ENCODE data around the gene NPAS2.
A peak's percentile ranks its signal among the peaks of the same experiment; 100 is the strongest.

The NPAS2 gene

DNA sequence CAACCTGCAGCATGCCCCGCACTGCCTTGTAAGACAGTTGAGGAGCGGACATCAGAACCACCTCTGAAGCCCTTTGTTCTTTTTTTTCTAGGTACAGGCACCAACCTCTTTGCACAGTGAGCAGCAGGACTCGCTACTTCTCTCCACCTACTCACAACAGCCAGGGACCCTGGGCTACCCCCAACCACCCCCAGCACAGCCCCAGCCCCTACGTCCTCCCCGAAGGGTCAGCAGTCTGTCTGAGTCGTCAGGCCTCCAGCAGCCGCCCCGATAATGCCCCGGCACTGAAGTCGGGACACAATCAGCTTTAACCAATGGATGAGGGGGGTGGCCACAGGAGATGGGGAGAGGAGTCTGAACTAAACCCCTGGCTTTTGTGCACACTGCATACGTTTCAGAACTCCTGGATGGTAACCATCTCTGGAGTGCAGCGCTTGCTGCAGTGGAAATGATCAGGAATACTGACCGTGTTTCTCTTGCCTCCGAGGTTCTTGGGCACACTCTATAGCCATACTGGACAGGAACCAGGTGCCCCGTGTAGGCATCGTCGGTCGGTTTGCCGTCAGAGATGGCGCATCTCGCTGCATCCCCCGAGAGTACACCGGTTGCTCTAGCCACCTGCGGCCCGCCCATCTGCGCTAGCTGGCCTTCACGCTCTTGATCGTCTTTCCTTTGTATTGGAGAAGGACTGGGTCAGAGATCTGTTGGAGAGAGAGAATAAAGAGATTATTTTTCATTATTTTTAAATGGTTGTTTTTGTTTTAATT lies 175.6 kb downstream of the NPAS2 start:
- DNase-seq = no peak

DNA sequence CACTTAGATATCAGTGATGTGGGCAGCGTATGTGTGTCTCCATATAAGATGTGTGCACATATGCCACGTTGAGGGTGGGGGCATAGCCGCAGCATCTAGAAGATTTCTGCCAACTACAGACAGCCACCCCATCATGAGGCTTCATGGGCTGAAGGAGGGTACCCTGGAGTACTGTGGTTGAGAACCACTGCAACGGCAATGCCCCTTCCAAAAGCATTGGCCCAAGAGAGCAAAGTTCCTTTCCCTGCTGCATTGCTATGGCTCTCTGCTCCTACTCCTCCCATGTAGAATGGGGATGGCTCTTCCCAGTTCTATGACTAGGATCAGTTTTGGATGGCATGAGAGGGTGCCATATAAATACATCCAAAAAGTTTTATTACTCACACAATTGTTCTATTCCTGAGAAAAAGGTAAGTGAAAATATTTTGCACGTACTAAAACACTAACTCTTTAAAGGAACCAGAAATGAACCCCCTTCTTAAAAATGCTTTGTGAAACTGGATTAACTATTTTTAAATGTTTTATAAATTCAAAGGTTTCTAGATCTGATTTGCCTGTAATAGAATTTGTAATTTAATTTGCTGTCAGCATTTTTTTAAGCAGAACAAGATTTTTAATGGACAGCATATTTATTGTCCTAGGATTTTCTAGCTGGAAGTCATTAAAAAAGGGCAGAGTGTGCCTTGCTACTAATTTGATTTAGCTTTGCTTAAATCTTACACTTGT lies 177.7 kb downstream of the NPAS2 start:
- no peak for DNase-seq

DNA sequence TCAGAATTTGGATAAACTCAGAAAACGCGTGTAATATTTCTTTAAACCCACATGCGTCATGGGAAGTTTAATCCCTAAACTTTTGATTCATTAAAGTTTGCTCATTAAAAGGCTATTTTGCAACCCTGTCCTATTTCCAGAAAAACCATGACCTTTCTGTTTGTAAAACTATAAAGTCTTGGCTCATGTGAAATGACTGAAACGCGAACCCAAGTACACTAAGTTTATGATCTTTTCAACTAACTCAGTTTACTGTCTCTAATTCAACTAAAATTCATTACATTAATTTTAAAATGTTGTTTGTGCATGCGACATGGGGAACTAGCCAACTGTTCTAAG lies 178.3 kb downstream of the NPAS2 start:
- DNase-seq = no peak

DNA sequence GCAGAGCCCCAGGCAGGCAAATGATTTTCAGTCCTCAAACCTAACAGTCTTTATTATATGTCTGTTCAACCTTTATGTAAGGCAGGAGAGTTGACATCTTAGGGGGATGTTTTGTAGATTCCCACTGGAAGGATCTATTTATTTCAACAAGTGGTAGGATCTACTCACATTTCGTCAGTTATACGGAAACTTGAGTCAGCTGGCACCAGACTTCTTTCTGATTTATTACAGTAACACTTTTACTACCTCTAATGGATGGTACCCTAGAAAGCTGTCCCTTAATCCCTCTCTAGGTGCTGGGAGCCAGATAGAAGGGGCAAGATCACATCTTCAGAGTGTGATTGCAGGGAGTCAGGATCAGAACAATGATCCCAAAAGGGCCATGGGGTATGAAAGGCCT lies 180.1 kb downstream of the NPAS2 start:
- DNase-seq = no peak

DNA sequence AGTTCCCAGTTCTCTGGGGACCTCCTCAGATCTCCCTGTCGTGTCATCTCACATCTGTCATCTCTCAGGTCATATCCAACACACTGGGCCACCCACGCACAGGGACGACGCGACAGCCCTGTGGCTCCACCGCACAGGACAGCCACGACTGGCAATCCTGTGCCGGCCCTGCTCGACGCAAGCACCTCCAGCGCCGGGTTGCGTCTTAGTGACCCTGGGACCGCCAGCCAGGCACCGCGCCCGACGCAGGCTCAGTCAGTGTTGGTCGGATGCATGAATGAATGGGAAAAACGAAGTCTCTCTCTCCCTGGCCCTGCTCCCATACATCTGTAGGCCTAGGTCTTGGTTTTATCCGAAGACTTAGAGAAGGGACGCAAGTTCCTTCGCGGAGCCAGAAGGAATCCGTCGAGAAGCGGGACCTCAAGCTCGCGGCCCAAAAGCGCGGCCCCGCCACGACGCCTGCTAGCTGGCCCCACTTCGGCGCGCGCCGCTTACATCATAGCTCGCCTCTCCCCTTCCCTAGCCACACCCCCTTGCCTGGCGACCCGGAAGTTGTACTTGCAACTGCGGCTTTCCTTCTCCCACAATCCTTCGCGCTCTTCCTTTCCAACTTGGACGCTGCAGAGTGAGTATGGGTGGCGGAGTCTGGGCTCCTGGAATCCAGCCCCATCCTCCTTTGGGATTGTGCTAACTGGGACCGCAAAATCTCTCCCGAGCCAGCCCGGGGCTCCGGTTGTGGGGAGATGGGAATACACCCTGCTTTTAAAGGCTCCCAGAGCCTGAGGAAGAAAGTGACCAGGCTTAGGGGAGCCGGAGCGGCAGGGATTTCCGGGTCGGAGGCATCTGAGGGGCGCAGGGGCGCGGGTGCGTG lies 182.0 kb downstream of the NPAS2 start, which contains the start of gene RPL31:
RPL31 (plus strand) TSS at position 599 of the 871 bp plus-strand sequence. CDS start 413 bp downstream, outside the sequence.
- peak; percentile 96 for DNase-seq

DNA sequence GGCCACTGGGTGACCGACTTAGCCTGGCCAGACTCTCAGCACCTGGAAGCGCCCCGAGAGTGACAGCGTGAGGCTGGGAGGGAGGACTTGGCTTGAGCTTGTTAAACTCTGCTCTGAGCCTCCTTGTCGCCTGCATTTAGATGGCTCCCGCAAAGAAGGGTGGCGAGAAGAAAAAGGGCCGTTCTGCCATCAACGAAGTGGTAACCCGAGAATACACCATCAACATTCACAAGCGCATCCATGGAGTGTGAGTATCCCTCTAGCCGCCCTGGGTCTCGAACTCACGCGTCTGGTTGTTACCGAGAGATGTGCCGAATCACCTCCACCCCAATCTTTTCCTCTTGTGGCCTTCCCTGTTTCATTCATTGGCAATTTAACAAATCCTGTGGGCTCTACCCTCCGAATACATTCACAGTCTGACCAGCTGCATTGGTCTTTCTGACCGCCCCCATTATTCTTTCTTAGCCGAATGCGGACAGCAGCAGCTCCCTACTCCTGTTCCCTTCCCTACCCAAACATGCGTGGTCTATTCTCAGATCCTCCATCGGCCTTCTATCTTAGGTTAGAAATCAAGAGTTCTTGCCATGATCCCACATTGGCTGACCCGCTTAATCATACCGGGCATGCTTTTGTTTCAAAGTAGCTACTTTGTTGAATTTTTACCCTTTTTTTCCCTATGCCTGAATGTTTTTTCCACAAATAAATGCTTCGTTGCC lies 182.8 kb downstream of the NPAS2 start:
- DNase-seq = peak in 1 of 2 experiments; percentile 13

DNA sequence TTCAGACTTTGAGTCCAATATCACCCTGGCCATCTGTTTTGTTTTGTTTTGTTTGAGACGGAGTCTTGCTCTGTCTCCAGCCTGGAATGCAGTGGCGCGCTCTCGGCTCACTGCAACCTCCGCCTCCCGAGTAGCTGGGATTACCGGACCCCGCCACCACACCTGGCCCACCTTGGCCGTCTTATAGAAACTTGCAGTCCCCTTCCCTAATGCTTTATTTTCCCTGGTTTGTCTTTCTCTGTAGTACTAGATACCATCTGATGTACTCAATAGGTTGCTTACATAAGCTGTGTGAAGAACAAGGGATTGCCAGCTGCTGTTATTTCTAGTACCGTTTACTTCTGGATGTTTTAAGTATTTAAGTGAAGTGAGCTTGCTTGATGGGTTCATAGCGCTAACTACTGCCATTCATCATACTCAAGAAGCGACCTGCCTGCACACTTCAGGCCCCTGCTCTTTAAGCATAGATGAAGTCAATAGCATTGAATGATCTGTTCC lies 183.4 kb downstream of the NPAS2 start:
- no peak for DNase-seq

DNA sequence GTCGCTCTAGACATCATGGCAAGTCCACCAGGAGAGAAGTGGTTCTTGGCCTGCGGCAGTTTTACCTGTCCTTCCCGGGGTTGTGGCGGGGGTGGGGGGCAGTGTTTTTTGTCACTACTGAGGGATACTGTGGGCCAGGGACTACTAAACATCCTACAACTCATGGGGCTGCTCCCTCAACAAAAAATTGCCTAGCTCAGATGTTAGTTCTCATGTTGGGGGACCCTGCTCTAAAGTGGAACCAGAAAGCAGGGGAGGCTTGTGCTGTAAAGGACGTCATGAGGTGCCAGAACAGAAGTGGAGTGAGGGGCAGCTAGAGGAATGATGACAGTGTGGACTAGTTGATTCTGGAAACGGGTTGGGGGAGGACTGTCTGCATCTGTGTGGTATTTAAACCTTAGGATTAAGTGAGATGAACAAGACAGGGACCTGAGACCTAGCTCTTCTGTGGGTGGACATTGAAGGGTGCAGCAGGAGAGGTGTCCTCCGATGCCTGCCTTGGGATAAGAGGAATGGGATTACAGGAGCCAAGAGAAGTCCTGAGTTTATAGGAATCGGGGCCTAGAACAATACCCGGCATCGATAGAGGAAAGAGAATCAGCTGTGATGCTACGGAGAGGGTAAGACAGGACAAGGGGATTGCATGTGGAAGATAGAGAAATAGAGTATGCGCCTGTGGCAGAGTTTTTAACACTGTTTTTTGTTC lies 184.8 kb downstream of the NPAS2 start:
- DNase-seq = no peak

DNA sequence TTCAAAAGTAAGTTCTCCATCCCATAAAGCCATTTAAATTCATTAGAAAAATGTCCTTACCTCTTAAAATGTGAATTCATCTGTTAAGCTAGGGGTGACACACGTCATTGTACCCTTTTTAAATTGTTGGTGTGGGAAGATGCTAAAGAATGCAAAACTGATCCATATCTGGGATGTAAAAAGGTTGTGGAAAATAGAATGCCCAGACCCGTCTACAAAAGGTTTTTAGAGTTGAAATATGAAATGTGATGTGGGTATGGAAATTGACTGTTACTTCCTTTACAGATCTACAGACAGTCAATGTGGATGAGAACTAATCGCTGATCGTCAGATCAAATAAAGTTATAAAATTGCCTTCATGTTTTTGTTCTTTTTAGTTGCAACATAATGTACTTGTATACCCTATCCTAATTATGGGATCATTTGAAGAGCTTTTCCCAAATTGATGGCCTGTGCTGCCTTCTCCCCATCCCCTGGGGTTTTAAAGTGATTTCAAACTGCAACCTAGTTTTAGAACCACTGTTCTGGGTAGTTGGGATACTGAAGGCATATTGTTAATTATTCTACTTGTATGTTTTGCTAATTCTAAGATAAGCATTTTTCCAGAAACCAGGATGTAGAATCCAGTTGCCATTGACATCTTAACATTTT lies 186.3 kb downstream of the NPAS2 start:
- no peak for DNase-seq

DNA sequence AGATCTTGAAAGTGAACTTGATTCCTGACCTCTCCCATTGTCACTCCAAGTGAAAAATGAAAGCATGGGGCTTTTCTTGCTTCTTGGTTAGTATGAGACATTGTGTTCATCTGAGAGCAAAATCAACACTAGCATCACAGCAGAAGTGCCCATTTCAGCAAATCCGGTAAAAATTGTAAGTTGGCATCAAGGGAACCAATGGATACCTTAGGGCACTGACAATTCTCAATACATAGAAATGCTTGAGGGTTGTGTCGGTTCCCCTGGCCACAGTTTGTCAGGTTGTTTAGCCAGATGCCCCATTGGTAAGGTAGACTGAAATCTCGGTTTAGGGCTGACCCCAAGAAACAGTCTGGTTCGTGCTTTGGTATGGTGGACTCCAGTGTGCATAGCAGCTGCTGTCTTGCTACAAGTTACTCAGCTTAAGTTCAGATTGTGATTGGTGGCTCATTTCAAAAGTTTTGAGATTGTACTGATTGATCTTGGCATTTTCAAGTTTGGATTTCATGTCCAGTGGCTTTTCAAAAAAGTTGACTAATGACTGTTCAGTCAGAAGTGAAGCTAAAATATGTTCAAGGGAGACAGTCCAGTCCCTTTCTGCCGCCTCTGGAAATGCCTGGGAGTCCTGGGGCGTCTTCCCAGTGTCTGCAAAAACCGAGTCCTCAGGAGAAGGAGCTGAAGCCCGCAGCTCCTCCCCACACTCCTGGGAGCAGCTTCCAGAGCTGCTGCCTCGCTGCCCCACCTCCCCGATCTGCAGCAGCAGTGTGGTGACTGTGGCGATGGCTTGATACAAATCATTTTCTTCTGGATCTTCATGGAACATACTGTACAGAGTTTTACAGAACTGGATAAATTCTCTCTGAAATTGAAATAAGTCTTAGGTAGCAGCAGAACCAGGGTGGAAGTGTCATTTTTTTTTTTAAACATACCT lies 187.7 kb downstream of the NPAS2 start:
- DNase-seq = no peak

DNA sequence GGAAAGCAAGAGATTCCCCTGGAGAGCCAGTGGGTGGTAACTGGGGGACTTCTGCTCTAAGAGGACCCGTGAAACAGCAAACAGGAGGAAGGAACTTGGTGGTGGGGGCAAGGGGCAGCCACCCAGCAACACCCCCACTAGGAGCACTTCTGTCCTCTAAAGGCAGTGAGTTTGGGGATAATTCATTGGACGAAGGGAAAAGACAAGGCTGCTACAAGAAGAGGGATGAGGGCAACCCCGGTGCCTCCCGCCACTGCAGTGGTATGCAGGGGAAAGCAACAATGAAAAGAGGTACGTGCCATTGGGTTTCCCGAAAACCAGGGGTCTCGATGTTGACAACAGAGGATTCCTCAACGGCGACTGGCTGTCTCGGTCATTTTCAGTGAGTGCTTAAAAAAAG lies 191.2 kb downstream of the NPAS2 start:
- no peak for DNase-seq

DNA sequence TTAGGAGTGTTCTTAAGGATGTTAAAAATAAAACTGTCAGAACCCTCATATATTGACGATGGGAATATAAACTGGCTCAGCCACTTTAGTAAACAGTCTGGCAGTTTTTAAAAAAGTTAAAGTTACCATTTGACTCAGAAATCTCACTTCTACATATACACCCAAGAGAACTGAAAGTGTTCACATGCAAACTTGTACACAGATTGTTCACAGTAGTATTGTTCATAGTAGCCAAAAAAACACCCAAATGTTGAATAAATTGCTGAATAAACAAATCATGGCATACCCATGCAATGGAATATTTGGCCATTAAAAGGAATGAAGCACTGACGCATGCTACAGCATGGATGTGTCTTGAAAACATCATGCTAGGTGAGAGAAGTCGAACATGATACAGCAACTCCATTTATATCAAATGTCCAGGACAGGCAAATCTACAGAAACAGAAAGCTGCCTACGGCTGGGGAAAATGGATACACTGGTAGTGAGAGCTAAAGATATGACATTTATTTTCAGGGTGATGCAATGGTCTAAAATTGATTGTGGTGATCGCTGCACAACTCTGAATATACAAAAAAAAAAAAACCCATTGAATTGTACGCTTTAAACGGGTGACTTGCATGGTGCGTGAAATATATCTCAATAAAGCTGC lies 192.2 kb downstream of the NPAS2 start:
- DNase-seq = no peak

DNA sequence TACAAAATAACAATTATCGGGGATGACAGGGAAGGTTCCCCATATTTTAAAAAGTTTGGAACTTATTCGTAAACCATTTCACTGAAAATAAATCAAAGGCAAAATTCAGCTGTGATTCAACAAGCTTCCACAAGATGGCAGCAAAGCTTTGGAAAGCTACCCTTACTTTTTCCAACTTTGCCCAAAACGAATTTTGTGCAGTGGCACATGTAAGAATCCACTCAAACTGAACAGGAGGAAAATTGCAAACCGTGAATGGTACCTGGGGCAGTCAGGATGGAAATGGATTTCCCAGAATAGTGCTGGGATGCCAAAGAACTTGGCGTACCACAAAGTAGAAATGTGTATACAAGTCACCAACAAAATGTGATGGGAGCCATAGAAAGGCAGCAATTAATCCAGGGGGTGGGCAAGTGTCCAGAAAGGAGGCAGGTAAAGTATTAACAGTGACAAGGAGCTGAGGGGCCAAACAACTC lies 192.8 kb downstream of the NPAS2 start:
- DNase-seq = peak in 1 of 2 experiments; percentile 31

DNA sequence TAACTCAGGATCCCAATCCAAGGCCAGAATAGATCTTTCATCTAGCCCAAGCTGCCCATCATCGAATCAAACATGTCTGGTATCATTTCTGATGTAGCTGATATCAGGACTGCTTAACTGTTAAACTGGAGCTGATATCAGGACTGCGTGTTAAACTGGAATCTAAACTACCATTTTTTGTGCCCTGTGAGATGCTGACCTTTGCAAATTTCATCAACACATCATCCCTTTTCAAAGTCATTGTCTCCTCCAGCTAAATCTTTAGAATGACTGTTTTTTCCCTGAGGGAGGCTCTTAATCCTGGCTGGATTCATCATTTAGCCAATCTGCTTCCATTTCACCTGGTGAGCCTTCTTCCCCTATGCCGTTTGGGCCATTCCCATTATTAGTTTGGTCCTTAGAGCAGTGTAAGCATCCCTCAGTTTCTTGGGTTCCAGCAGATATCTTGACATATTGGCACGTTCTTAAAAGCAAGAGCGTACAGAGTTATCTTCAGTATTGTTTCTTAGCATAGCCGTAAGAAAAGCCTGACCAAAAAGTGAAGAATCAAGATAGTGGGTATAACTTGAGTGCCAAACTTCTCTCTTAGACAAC lies 194.4 kb downstream of the NPAS2 start:
- DNase-seq = no peak

DNA sequence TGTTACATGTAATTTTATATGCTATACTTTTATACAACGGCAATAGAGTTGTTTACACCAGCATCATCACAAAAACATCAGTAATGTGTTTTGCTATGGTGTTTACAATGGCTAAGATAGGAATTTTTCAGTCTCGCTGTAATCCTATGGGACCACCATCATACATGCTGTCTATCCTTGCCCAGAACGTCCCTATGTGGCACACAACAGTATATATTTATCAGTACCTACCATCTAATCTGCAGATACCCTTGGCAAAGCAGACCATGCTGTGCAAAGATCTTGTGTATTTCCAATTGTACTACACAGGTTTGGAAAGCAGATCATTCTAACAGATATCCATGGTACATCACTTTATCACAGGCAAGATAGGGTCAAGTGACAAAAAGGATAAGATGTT lies 197.4 kb downstream of the NPAS2 start:
- DNase-seq = no peak

DNA sequence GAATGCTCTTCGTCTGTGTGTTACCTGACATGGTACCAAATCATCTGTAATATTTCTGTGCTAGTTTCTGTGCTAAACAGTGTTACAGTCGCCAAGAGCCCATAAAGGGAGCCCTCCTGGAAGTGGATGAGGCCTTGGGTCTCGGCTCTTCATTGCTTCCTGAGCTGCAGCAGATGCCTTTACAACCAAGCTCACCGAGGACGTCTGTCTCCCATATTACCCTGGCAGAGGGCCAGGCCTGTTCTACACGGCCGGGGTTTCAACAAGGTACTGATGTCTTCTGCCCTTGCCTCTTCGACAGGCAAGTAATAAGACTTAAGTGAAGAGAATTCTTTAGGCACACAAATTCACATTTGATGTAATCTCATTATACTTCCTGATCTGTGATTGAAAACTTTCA lies 199.0 kb downstream of the NPAS2 start:
- DNase-seq = no peak

DNA sequence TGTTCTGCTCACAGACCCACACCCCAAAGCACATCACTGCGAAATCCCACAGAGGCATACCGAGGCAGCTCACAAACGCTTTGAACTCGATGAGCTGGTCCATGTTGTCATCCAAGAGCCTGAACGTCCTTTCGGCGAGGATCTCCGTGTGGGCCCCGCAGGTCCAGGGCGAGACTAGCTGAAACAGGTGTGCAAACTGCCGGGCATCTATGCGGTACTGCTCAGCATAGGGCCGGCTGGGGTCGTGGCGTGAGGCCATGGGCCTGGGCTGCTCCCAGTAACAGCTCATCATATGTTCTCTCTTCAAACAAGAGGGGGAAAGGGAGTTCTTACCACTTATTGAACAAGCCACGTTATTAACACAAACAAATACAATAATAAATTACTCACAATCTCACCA lies 202.3 kb downstream of the NPAS2 start:
- no peak for DNase-seq

DNA sequence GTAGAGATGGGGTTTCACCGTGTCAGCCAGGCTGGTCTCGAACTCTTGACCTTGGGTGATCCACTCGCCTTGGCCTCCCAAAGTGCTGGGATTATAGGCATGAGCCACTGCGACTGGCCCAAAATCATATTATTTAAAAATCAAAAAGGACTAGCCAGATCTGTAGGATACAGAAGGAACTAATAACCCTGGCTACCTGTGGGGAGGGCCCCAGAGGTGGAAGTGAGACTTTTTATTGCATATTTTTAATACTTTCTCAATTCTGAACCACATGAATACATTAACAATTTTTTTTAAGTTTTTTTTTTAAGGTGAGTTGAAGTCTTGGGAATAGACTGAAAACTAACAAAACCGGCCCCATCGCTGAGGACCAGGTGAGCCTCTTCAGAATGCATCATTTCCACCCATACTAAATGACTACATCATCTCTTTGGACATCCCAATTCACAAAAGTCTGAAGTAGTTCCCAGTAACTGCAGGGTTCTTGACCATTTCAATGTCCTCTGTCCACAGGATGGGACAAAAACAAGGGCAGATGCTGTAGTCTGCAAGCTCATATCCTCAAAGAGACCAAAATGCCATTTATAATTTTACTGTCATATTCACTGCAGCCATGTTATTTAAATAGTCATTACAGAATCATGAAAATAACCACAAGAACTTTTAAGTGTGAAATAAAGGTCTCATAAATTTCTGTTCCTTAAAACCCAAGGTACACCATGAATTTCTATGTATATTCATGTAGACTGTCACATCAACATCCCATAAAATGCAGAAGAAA lies 203.6 kb downstream of the NPAS2 start:
- no peak for DNase-seq

Data from activated CD4-positive, alpha-beta T cell treated with anti-CD3 and anti-CD28 coated beads, Interleukin-2, amount 50 U/mL, for 4 hours (primary cell).